KG1 (cell line): ENCODE data around the gene MCOLN3.
"Not testable (repeated sequence)": the region's sequence is repeated elsewhere in the genome, so short reads cannot be mapped to it uniquely, and the experiment has no call there.

Source experiments
- DNase-seq: peaks from one replicate; lab custom pipeline; 2025; lab: John Stamatoyannopoulos, UW

MCOLN3 gene

GRCh38 chr1:84991097-84991920, 57.0 kb downstream of the MCOLN3 start:
- no peak for DNase-seq

GRCh38 chr1:84988588-84988987, 59.7 kb downstream of the MCOLN3 start:
- DNase-seq = no peak

GRCh38 chr1:84986561-84986960, 61.7 kb downstream of the MCOLN3 start:
- not testable (repeated sequence) for DNase-seq

GRCh38 chr1:84985365-84985764, 62.9 kb downstream of the MCOLN3 start:
- DNase-seq = no peak

GRCh38 chr1:84982395-84982794, 65.9 kb downstream of the MCOLN3 start:
- no peak for DNase-seq

- DNase-seq = no peak
Observed at GRCh38 chr1:84975035-84975434, 73.3 kb downstream of the MCOLN3 start.

GRCh38 chr1:84973498-84974334, 74.6 kb downstream of the MCOLN3 start:
- no peak for DNase-seq

GRCh38 chr1:84972377-84972987, 75.8 kb downstream of the MCOLN3 start:
- no peak for DNase-seq

- DNase-seq = no peak
Observed at GRCh38 chr1:84971957-84972356, 76.3 kb downstream of the MCOLN3 start.

- no peak for DNase-seq
Observed at GRCh38 chr1:84969489-84970250, 78.6 kb downstream of the MCOLN3 start.

GRCh38 chr1:84968865-84969264, 79.4 kb downstream of the MCOLN3 start:
- DNase-seq = no peak

GRCh38 chr1:84968101-84968500, 80.2 kb downstream of the MCOLN3 start:
- no peak for DNase-seq
